Calu3 (cell line): ENCODE results near the gene MPP7. TPM values are rescaled to one million over a fixed set of nuclear protein-coding genes. Genes with fewer than 3 reads are reported as not detected.

ENCODE experiments used
- BruUV-seq: library from RNA; stranded (reverse); fragments of 400-500 nt; replicated peaks from 2 replicates; lab custom pipeline; 2021; lab: Mats Ljungman, UMichigan
- CTCF ChIA-PET: fragments of 300-600 bp; sonication (Branson Sonifier 250); formaldehyde crosslinking; loops from one replicate; lab custom pipeline; 2022; ENCODE audit warnings: antibody characterized with exemption; lab: Charles Lee
- DNase-seq: peaks from one replicate; pipeline ENCODE4 v3.0.0; 2022
- H3K27ac Mint-ChIP-seq: one replicate; pipeline ENCODE4 v1.8.0; 2022; ENCODE audit warnings: mixed read lengths; ENCODE audit not compliant: unreplicated experiment
- H3K27me3 Mint-ChIP-seq: one replicate; pipeline ENCODE4 v1.8.0; 2022; ENCODE audit warnings: mixed read lengths; ENCODE audit not compliant: unreplicated experiment
- H3K36me3 Mint-ChIP-seq: one replicate; pipeline ENCODE4 v1.8.0; 2022; ENCODE audit warnings: mild to moderate bottlenecking, moderate library complexity, mixed read lengths; ENCODE audit not compliant: insufficient read depth, unreplicated experiment
- H3K4me1 Mint-ChIP-seq: one replicate; pipeline ENCODE4 v1.8.0; 2022; ENCODE audit warnings: mild to moderate bottlenecking, low read depth, mixed read lengths; ENCODE audit not compliant: unreplicated experiment
- H3K4me3 Mint-ChIP-seq: one replicate; pipeline ENCODE4 v1.8.0; 2022; ENCODE audit warnings: mild to moderate bottlenecking, low read depth, moderate library complexity, mixed read lengths; ENCODE audit not compliant: unreplicated experiment
- H3K9me3 Mint-ChIP-seq: one replicate; pipeline ENCODE4 v1.8.0; 2022; ENCODE audit warnings: low read depth, mixed read lengths; ENCODE audit not compliant: unreplicated experiment
- CTCF ChIP-seq: fragments of 200-600 bp; IDR thresholded peaks from one replicate; pipeline ENCODE4 v1.8.0; 2022; ENCODE audit warnings: antibody characterized with exemption; ENCODE audit not compliant: unreplicated experiment
- intact Hi-C: fragments of 100-400 bp; cut with micrococcal nuclease; formaldehyde crosslinking; loops from one replicate; pipeline ENCODE4 v1.10.0; 2022; ENCODE audit not compliant: unreplicated experiment
- total RNA-seq: library from RNA; stranded (reverse); gene quantifications from 2 replicates; pipeline ENCODE4 v1.2.3, GENCODE V29; 2022

The MPP7 gene
- total RNA-seq, 1 experiment from 2014 or later: 4.6 TPM

- intact Hi-C loops: no loop called here
- BruUV-seq: no TSS peak
- DNase-seq: no peak
- no peak overlapping the region for H3K4me3 Mint-ChIP-seq
- no peaks in the 10 kb centered on the region for H3K9me3 Mint-ChIP-seq
- peaks cover 8% of the 10 kb centered on the region for H3K27me3 Mint-ChIP-seq
- H3K36me3 Mint-ChIP-seq: peaks cover 8% of the 10 kb centered on the region
- peaks cover 7% of the 10 kb centered on the region for H3K4me1 Mint-ChIP-seq
- CTCF ChIA-PET: no interaction called here
- H3K27ac Mint-ChIP-seq: no peak overlapping the region
- no peak for TF ChIP-seq CTCF
Observed at GRCh38 chr10:28298951-28299350, 3.9 kb downstream of the MPP7 start.

GRCh38 chr10:28296023-28296422, 6.8 kb downstream of the MPP7 start:
- Mint-ChIP-seq H3K4me1 (no peaks in the 10 kb centered on the region), H3K27me3 (no peaks in the 10 kb centered on the region), H3K27ac (no peak overlapping the region), H3K4me3 (no peak overlapping the region), H3K9me3 (no peaks in the 10 kb centered on the region), H3K36me3 (no peaks in the 10 kb centered on the region)
- CTCF ChIA-PET: interaction anchor here (0.7 kb wide), 1 partner anchor 8 kb away, joined by 3 read pairs; no protein-coding TSS in a partner anchor
- intact Hi-C loops: no loop called here
- no peak for TF ChIP-seq CTCF
- BruUV-seq: no TSS peak
- no peak for DNase-seq

GRCh38 chr10:28295336-28295735, 7.5 kb downstream of the MPP7 start:
- Mint-ChIP-seq H3K36me3 (no peaks in the 10 kb centered on the region), H3K9me3 (no peaks in the 10 kb centered on the region), H3K27ac (no peak overlapping the region), H3K4me3 (no peak overlapping the region), H3K27me3 (no peaks in the 10 kb centered on the region), H3K4me1 (no peaks in the 10 kb centered on the region)
- no peak for DNase-seq
- intact Hi-C loops: no loop called here
- TF ChIP-seq CTCF: no peak
- no TSS peak for BruUV-seq
- CTCF ChIA-PET: no interaction called here

- Mint-ChIP-seq H3K9me3 (no peaks in the 10 kb centered on the region), H3K4me3 (no peak overlapping the region), H3K4me1 (no peaks in the 10 kb centered on the region), H3K27ac (no peak overlapping the region), H3K27me3 (no peaks in the 10 kb centered on the region), H3K36me3 (no peaks in the 10 kb centered on the region)
- no TSS peak for BruUV-seq
- CTCF ChIA-PET: no interaction called here
- intact Hi-C loops: no loop called here
- no peak for DNase-seq
- no peak for TF ChIP-seq CTCF
Observed at GRCh38 chr10:28294809-28295208, 8.1 kb downstream of the MPP7 start.
